Measurements from ENCODE around the gene SIRPB1. TPM values are rescaled to one million over a fixed set of nuclear protein-coding genes. Genes with fewer than 3 reads are reported as not detected.
"Not testable (repeated sequence)": the region's sequence is repeated elsewhere in the genome, so short reads cannot be mapped to it uniquely, and the experiment has no call there.

SIRPB1 gene
- total RNA-seq: 7.6 TPM
- long read RNA-seq, partial matches to known transcripts: 1 of 4 reads
- long read RNA-seq, other reads (novel, unspliced or antisense): 3 of 4 reads

GRCh38 chr20:1619861-1620444 lies at the start of gene SIRPB1:
Gene SIRPB1 (minus strand): TSS chr20:1620009. CDS start chr20:1619944, 65 bp downstream.
- DNase-seq (ENCODE audit: low spot score): no peak

GRCh38 chr20:1669304-1669703 lies 49.5 kb upstream of the SIRPB1 start:
- DNase-seq (ENCODE audit: low spot score): no peak

- no peak for DNase-seq (ENCODE audit: low spot score)
These were observed 47.8 kb upstream of the SIRPB1 start for GRCh38 chr20:1667502-1668085.

GRCh38 chr20:1666802-1667201 lies 47.0 kb upstream of the SIRPB1 start:
- DNase-seq (ENCODE audit: low spot score): no peak

GRCh38 chr20:1665345-1665744 lies 45.5 kb upstream of the SIRPB1 start:
- no peak for DNase-seq (ENCODE audit: low spot score)

- DNase-seq (ENCODE audit: low spot score): no peak
These were observed 45.1 kb upstream of the SIRPB1 start for GRCh38 chr20:1664911-1665310.

- no peak for DNase-seq (ENCODE audit: low spot score)
These were observed 44.1 kb upstream of the SIRPB1 start for GRCh38 chr20:1663917-1664316.

GRCh38 chr20:1661542-1662299 lies 41.9 kb upstream of the SIRPB1 start:
- DNase-seq (ENCODE audit: low spot score): no peak

GRCh38 chr20:1660246-1660645 lies 40.4 kb upstream of the SIRPB1 start:
- no peak for DNase-seq (ENCODE audit: low spot score)

GRCh38 chr20:1657556-1658334 lies 37.9 kb upstream of the SIRPB1 start, which contains the start of gene SIRPG:
Gene SIRPG (minus strand): TSS chr20:1657779. CDS start chr20:1657714, 65 bp downstream.
- no peak for DNase-seq (ENCODE audit: low spot score)

GRCh38 chr20:1656844-1657243 lies 37.0 kb upstream of the SIRPB1 start:
- DNase-seq (ENCODE audit: low spot score): no peak

GRCh38 chr20:1654996-1655395 lies 35.2 kb upstream of the SIRPB1 start:
- DNase-seq (ENCODE audit: low spot score): no peak

GRCh38 chr20:1652960-1653359 lies 33.2 kb upstream of the SIRPB1 start:
- DNase-seq (ENCODE audit: low spot score): no peak

GRCh38 chr20:1652104-1652503 lies 32.3 kb upstream of the SIRPB1 start:
- DNase-seq (ENCODE audit: low spot score): no peak

GRCh38 chr20:1651268-1652058 lies 31.7 kb upstream of the SIRPB1 start:
- DNase-seq (ENCODE audit: low spot score): no peak

- DNase-seq (ENCODE audit: low spot score): no peak
These were observed 28.3 kb upstream of the SIRPB1 start for GRCh38 chr20:1648101-1648500.

GRCh38 chr20:1646975-1647431 lies 27.2 kb upstream of the SIRPB1 start:
- DNase-seq (ENCODE audit: low spot score): no peak

- no peak for DNase-seq (ENCODE audit: low spot score)
These were observed 24.5 kb upstream of the SIRPB1 start for GRCh38 chr20:1644101-1644962.

GRCh38 chr20:1638643-1639042 lies 18.8 kb upstream of the SIRPB1 start:
- not testable (repeated sequence) for DNase-seq (ENCODE audit: low spot score)

GRCh38 chr20:1637755-1638154 lies 17.9 kb upstream of the SIRPB1 start:
- DNase-seq (ENCODE audit: low spot score): no peak

Data from mesenteric fat pad (tissue), 1 donor.